Activated naive CD8-positive, alpha-beta T cell treated with anti-CD3 and anti-CD28 coated beads for 36 hours (primary cell): ENCODE data around the gene SLIT1. TPM values are rescaled to one million over a fixed set of nuclear protein-coding genes. Genes with fewer than 3 reads are reported as not detected.
A peak's percentile ranks its signal among the peaks of the same experiment; 100 is the strongest.

Experiments
- DNase-seq: peaks from one replicate; pipeline ENCODE4 v3.0.0; 2021
- H3K27ac Mint-ChIP-seq: one replicate; pipeline ENCODE4 v1.8.0; 2022; ENCODE audit warnings: mild to moderate bottlenecking, moderate library complexity, mixed read lengths
- H3K27me3 Mint-ChIP-seq: one replicate; pipeline ENCODE4 v1.8.0; 2022; ENCODE audit warnings: mild to moderate bottlenecking, mixed read lengths
- H3K36me3 Mint-ChIP-seq: one replicate; pipeline ENCODE4 v1.8.0; 2021; ENCODE audit warnings: mild to moderate bottlenecking, mixed read lengths
- H3K4me1 Mint-ChIP-seq: one replicate; pipeline ENCODE4 v1.8.0; 2021; ENCODE audit warnings: mixed read lengths
- H3K4me3 Mint-ChIP-seq: one replicate; pipeline ENCODE4 v1.8.0; 2022; ENCODE audit warnings: mild to moderate bottlenecking, moderate library complexity, mixed read lengths
- H3K9me3 Mint-ChIP-seq: one replicate; pipeline ENCODE4 v1.8.0; 2022; ENCODE audit warnings: mixed read lengths
- total RNA-seq, 2 experiments: library from RNA; stranded (reverse); gene quantifications; one replicate each; pipeline ENCODE4 v1.2.3, GENCODE V29; 2021

The SLIT1 gene
- total RNA-seq, 2 experiments from 2014 or later: 0.08 to 0.27 TPM

DNA sequence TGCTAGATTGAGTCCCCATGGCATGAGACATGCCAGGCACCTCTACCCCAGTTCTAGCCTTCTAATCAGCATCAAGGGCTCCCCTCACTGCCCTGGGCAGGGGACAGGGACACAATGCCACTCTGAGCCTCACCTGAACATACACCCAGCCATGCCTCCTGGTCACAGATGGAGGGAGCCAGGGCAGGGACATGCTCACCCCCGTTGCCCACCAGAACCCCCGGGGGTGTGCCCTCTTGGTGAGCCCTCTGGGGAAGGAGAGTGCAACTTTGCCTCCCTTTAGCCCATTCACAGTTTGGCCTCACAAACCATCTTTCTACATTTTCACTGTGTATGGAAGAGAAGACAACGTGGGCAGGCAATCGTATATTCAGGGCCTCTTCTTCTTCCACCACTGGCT, 186.4 kb downstream of the SLIT1 start:
- Mint-ChIP-seq H3K9me3 (no peaks in the 10 kb centered on the region), H3K4me1 (peaks cover 3% of the 10 kb centered on the region), H3K27me3 (no peaks in the 10 kb centered on the region), H3K4me3 (no peak overlapping the region), H3K27ac (no peak overlapping the region), H3K36me3 (no peaks in the 10 kb centered on the region)
- no peak for DNase-seq

DNA sequence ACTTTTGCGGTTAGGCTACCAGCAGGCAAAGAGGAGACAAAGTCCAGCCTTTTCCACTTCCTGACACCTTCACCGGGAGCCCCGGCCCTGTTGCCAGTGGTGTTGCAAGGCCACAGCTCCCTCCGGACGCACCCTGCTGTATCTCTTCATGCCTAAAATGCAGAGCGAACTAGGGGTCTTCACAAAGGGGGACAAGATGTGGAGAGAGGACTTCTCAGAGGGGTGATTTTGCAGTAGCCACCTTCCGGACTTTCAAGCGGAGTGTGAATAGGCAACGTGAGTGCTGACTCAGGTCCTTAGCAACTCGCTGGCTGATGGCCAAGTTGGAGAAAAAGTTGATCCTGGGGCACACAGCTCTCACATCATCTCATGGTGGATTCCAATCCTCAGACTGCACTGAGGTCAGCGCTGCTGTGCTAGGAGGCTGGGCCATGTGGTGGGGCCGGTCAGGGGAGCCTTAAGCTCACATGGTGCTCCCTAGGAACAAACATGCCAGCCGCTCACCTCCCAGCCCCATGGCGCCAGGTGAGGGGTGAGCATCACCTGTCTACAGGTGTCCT, 187.3 kb downstream of the SLIT1 start:
- Mint-ChIP-seq H3K27ac (no peak overlapping the region), H3K4me3 (no peak overlapping the region)

DNA sequence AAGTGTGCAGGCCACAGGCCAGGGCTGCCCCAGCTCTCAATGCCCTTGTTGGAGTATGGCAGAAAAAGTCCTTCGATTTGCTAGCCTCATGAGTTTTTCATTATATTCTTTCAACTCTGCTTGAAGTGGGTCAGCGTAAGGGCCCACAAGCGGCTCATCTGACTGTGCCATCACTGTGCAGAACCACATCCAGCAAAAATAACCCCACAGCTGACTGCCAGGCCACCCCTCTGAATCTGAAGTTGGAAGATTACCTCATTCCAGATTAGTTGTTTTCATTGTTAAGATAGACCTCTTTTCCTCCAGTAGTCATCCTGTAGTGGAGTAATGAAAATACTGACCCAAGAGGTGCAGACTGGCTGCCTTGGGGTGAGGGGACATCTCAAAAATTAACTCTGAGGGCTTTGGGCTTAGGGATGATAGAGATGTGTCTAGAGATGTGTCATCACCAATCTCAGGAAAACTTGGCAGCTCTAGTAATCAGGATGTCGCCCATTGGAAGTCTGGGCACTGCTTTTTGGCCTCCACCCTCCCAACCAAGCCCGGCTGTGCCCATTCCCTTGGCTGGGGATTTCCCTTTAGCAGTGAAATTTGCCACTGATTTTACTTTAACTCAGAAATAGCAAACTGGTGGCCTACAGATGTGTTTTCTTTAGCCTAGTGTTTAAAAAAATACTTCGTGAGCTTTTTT, 189.3 kb downstream of the SLIT1 start:
- Mint-ChIP-seq H3K9me3 (no peaks in the 10 kb centered on the region), H3K27me3 (no peaks in the 10 kb centered on the region), H3K27ac (no peak overlapping the region), H3K4me3 (no peak overlapping the region), H3K4me1 (peaks cover 4% of the 10 kb centered on the region), H3K36me3 (no peaks in the 10 kb centered on the region)
- no peak for DNase-seq

More for the DNA sequence above, 187.3 kb downstream of the SLIT1 start:
- DNase-seq: no peak
- Mint-ChIP-seq H3K27me3 (no peaks in the 10 kb centered on the region), H3K36me3 (no peaks in the 10 kb centered on the region), H3K9me3 (no peaks in the 10 kb centered on the region), H3K4me1 (peaks cover 3% of the 10 kb centered on the region)

DNA sequence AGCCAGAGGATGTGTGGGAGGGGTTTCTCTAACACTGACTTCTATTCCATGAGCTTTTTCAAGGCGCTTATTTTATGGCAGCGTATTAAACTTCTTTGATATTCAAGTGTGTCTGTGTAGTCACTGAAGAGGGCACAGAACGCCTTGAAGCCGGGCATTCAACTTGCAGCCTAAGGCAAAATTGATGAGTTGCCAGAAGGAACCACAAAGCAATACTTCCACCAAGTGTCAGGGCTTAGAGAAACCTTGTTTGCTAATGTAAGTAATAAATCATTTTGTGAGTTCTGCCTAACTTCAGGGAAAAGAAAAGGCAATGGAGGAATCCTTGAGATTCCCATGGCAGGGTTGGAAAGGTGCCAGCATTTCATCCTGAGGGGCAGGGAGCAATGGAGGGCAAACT, 189.9 kb downstream of the SLIT1 start:
- no peak overlapping the region for H3K27ac Mint-ChIP-seq
- no peaks in the 10 kb centered on the region for H3K36me3 Mint-ChIP-seq
- H3K9me3 Mint-ChIP-seq: no peaks in the 10 kb centered on the region
- no peak overlapping the region for H3K4me3 Mint-ChIP-seq
- peaks cover 8% of the 10 kb centered on the region for H3K4me1 Mint-ChIP-seq
- DNase-seq: no peak
- no peaks in the 10 kb centered on the region for H3K27me3 Mint-ChIP-seq

DNA sequence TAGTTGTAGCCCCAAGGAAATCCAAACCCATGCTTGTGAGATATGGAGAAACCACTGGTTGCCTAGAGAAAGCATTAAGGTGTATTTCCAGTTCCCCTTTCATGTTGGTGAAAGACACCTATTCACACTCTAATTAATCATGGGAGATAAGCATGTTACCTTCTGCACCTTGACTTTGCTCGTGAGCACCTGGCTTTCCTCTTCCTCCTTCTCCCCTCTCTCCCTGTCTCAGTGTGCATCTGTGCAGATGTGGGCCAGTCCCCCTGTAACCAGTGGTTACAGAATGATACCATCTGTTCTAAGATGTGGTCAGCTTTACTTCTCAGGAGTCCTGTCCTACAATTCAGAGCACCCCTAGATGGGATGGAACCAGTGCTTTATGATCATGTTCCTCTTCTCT, 193.0 kb downstream of the SLIT1 start:
- DNase-seq: no peak

DNA sequence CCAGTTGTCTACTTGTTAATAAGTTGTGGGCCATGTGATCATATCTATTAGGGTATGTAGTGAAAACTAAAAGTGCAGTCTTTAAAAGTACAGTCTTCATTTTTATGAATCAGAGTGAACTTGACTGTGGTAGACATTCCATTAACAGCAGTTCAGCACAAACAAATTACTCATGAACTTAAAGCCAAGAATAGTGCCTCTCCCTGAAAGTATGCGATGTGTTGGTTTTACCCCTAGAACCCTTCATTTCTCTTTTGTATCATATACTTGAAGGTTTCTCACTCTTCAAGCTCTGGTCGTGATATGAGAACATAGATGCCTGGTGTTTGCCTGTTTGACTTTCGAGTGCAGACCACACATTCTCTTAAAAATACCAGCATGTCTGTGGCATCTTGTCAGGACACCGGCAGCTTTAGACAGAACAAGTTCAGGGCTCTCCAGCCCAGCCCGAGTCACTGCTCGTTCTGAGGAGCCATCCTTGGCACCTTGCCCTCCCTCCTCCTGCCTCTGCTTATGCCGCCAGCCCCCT, 194.4 kb downstream of the SLIT1 start:
- H3K9me3 Mint-ChIP-seq: no peaks in the 10 kb centered on the region
- DNase-seq: no peak
- H3K36me3 Mint-ChIP-seq: peaks cover 2% of the 10 kb centered on the region
- no peaks in the 10 kb centered on the region for H3K27me3 Mint-ChIP-seq
- no peak overlapping the region for H3K27ac Mint-ChIP-seq
- peaks cover 8% of the 10 kb centered on the region for H3K4me1 Mint-ChIP-seq
- no peak overlapping the region for H3K4me3 Mint-ChIP-seq

More for the DNA sequence above, 193.0 kb downstream of the SLIT1 start:
- Mint-ChIP-seq H3K36me3 (peaks cover 2% of the 10 kb centered on the region), H3K4me3 (no peak overlapping the region), H3K27me3 (no peaks in the 10 kb centered on the region), H3K9me3 (no peaks in the 10 kb centered on the region), H3K4me1 (peaks cover 8% of the 10 kb centered on the region), H3K27ac (no peak overlapping the region)

DNA sequence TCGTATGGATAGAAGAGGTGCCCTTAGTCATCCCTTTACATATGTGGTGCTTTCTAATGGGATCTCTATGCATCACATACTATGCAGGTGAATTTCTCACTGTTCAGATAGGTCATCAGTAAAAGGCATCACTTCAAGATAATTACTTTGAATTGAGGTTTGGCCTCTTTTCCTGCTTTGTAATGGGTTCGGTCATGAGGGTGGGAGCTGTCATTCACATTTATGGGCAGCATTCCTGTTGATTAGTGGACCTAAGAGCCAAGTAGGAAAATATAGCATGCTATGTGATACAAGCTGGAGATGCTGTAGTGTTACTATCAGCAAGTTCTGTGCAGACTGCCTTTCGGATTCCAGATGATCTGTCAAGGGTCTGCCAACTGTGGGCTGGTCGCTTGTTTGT, 197.3 kb downstream of the SLIT1 start:
- DNase-seq: no peak
- Mint-ChIP-seq H3K9me3 (no peaks in the 10 kb centered on the region), H3K27me3 (no peaks in the 10 kb centered on the region), H3K27ac (no peak overlapping the region), H3K4me1 (peaks cover 15% of the 10 kb centered on the region), H3K4me3 (no peak overlapping the region), H3K36me3 (peaks cover 2% of the 10 kb centered on the region)

DNA sequence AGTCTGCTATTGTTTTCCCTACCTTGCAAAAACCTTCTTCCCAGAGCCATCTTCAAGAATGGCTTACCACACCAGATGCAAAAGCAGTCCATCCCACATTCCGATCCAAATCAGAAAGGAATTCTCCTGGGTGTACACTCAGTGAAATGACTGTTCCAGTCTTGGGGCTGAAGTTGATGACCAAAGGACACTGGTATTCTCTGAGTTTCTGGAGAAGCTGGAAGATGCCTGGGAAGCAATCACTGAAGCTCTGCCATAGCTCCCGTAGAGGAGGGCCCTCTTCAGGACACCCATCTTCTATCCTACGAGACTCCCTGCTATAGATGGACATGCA, 197.9 kb downstream of the SLIT1 start:
- Mint-ChIP-seq H3K27me3 (no peaks in the 10 kb centered on the region), H3K27ac (no peak overlapping the region), H3K36me3 (peaks cover 2% of the 10 kb centered on the region), H3K4me1 (peaks cover 15% of the 10 kb centered on the region), H3K4me3 (no peak overlapping the region), H3K9me3 (no peaks in the 10 kb centered on the region)
- no peak for DNase-seq

DNA sequence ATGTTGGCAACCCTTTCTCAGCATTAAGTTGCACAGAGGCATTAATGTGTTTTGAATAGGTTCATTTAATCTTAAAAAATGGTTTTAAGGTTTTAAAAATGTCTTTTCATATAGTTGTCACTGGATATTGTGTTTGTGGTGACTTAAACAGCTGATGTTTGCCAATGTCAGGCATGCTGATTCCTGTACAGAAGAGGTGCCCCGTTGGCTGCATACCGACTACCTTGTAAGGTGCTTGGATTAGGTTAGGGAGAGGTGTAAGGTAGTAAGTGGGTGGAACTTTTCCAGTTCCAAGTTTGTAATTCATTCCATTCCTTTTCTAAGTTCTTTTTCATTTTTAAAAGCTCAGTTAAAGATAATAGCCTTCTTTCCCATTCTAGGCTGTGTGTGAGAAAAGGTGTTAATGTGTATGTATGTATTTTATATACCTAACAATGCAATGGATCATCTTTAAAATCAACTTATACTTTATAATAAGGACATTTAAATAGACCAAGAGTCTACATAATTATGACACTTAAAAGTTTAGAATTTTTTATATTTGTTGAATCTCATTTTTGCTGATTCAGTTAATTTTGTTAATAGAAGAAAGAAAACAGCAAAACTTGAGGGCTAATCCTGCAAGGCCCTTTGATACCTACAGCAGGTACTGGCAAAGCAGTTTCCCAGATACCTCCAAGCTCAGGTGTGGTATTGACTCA, 198.5 kb downstream of the SLIT1 start:
- Mint-ChIP-seq H3K4me1 (peaks cover 15% of the 10 kb centered on the region), H3K4me3 (no peak overlapping the region), H3K9me3 (no peaks in the 10 kb centered on the region), H3K27me3 (no peaks in the 10 kb centered on the region), H3K27ac (no peak overlapping the region), H3K36me3 (peaks cover 5% of the 10 kb centered on the region)
- DNase-seq: no peak

DNA sequence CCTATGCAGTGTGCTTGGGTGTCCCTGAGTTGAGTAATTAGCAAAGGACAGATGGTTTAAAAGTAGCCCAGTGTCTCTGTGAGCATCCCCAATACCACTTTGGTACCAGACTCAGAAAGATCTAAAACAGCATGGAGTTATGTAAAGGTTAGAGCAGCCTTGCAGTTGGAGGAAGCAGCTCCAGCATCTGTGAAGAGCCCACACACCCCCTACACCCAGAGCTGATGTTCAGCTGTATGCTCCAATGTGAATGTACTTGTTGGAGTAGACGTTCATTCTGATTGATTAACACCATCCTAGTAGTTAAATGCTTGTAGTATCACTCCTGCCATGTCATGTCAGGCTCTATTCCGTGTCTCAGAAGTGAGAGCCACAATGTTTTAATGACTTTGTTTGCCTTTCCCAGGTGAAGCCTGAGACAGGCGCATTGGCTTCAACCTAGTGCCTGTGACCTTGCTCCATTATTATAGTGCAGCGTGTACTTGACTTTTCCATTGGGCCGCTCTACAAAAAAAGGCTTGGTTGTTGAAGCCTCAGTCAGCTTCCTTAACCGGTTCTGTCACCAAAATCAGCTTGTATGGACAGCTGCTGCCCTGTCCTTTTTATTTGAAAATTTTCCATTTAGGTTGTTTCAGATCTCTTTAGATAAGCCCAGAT, 199.4 kb downstream of the SLIT1 start:
- H3K27ac Mint-ChIP-seq: no peak overlapping the region
- no peak overlapping the region for H3K4me3 Mint-ChIP-seq
- H3K4me1 Mint-ChIP-seq: peaks cover 13% of the 10 kb centered on the region

DNA sequence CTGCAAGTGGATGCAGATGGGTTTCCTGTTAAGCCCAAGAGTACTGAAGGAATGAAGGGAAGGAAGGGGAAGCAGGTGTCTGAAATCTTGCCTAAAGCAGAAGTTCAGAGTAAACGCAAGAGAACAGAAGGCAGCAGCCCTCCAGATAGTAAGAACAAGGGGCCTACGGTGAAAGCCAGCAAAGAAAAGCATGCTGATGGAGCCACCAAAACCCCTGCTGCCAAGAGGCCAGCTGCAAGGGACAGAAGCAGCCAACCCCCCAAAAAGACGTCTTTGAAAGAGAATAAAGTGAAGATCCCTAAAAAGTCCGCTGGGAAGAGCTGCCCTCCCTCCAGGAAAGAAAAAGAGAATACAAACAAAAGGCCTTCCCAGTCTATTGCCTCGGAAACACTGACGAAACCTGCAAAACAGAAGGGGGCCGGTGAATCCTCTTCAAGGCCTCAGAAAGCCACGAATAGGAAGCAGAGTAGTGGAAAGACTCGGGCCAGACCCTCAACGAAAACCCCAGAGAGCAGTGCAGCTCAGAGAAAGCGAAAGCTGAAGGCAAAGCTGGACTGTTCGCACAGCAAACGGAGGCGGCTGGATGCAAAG, 201.1 kb downstream of the SLIT1 start:
- peaks cover 20% of the 10 kb centered on the region for H3K36me3 Mint-ChIP-seq
- H3K27ac Mint-ChIP-seq: peak overlapping the region; percentile 81
- DNase-seq: peak; percentile 19
- H3K27me3 Mint-ChIP-seq: no peaks in the 10 kb centered on the region
- H3K9me3 Mint-ChIP-seq: no peaks in the 10 kb centered on the region
- peak overlapping the region; percentile 29 for H3K4me3 Mint-ChIP-seq
- peaks cover 11% of the 10 kb centered on the region for H3K4me1 Mint-ChIP-seq

More for the DNA sequence above, 199.4 kb downstream of the SLIT1 start:
- DNase-seq: no peak
- no peaks in the 10 kb centered on the region for H3K9me3 Mint-ChIP-seq
- no peaks in the 10 kb centered on the region for H3K27me3 Mint-ChIP-seq
- H3K36me3 Mint-ChIP-seq: peaks cover 15% of the 10 kb centered on the region

DNA sequence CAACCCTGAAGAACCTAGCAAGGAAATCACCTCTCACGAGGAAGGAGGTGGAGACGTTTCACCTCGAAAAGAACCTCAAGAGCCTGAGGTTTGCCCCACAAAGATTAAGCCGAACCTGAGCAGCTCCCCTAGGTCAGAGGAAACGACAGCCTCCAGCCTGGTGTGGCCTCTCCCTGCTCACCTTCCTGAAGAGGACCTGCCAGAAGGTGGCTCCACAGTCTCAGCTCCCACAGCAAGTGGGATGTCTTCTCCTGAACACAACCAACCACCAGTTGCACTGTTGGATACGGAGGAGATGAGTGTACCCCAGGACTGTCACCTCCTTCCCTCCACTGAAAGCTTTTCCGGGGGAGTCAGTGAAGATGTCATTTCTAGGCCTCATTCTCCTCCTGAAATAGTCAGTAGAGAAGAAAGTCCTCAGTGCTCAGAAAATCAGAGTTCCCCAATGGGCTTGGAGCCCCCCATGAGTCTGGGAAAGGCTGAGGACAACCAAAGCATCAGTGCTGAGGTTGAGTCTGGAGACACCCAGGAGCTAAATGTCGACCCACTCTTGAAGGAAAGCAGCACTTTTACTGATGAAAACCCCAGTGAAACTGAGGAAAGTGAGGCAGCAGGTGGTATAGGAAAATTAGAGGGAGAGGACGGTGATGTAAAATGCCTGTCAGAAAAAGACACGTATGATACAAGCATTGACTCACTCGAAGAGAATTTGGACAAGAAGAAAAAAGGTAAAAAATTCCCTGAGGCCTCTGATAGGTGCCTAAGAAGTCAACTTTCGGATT, 203.4 kb downstream of the SLIT1 start:
- Mint-ChIP-seq H3K4me3 (no peak overlapping the region), H3K36me3 (peaks cover 24% of the 10 kb centered on the region), H3K4me1 (peaks cover 27% of the 10 kb centered on the region), H3K9me3 (no peaks in the 10 kb centered on the region), H3K27ac (no peak overlapping the region), H3K27me3 (no peaks in the 10 kb centered on the region)
- no peak for DNase-seq

DNA sequence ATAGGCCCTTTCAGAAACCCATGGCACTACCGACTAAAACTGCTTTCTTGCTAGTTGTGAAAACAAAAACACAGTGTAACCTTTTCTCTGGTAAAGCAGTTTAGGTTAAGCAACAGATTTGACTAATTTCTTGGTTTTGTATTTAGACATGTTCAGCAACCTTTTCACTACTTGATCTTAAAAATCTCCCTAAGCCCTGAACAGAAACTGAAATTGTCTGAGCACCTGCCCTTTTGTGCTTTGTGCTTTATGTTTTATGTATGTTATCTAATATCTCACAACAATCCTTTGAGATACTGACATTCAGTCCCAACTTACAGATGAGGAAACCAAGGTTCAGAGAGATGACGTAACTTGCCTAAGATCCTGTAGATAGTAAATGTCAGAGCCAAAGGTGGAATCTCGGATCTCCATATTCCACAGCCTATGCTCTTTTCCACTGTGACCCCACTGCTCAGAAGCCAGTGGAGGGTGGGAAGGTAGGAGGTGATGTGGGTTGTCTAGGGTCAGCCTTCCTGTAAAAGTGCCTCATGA, 207.1 kb downstream of the SLIT1 start:
- peaks cover 26% of the 10 kb centered on the region for H3K36me3 Mint-ChIP-seq
- H3K27ac Mint-ChIP-seq: peak overlapping the region; percentile 90
- no peaks in the 10 kb centered on the region for H3K9me3 Mint-ChIP-seq
- DNase-seq: no peak
- no peaks in the 10 kb centered on the region for H3K27me3 Mint-ChIP-seq
- no peak overlapping the region for H3K4me3 Mint-ChIP-seq
- peaks cover 20% of the 10 kb centered on the region for H3K4me1 Mint-ChIP-seq

DNA sequence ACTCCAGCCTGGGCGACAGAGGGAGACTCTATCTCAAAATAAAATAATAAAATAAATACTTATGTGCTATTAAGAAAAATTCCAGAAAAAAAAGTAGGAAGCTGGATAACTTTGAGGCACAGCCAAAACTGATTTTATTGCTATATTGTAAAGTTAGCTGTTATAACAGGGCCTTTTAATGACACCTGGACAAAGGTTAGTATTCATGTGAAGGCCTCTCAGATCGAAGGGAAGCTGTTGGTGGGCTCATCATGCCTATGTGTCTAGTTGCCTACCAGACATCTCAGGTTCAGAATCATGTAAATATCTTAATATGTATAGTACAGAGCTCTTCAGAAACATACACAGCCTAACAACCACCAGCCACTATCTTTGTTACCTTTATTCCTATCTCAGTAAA, 210.6 kb downstream of the SLIT1 start:
- Mint-ChIP-seq H3K9me3 (no peaks in the 10 kb centered on the region), H3K4me3 (no peak overlapping the region), H3K27me3 (no peaks in the 10 kb centered on the region), H3K4me1 (peaks cover 20% of the 10 kb centered on the region), H3K27ac (no peak overlapping the region), H3K36me3 (peaks cover 6% of the 10 kb centered on the region)
- DNase-seq: no peak
